Neuronal stem cell (in vitro differentiated cells): Measurements from ENCODE around the gene NT5DC2.

Experiments used
- DNase-seq: peaks from one replicate; pipeline ENCODE4 v3.0.0-alpha.2; 2013; ENCODE audit warnings: low spot score
- H2AFZ ChIP-seq: one replicate; pipeline ENCODE4 v1.6.1; 2013; ENCODE audit warnings: mild to moderate bottlenecking, low read length, inconsistent platforms
- H2AK5ac ChIP-seq: 2 replicates; pipeline ENCODE4 v1.6.1; 2013; ENCODE audit warnings: low read depth, mild to moderate bottlenecking, inconsistent platforms, low read length, moderate library complexity, mixed read lengths
- H2BK120ac ChIP-seq: 2 replicates; pipeline ENCODE4 v1.6.1; 2013; ENCODE audit warnings: low read depth, mild to moderate bottlenecking, inconsistent platforms, low read length, moderate library complexity, mixed read lengths
- H2BK12ac ChIP-seq: one replicate; pipeline ENCODE4 v1.6.1; 2013; ENCODE audit warnings: low read length, inconsistent platforms
- H2BK15ac ChIP-seq: 2 replicates; pipeline ENCODE4 v1.6.1; 2013; ENCODE audit warnings: mild to moderate bottlenecking, low read length, inconsistent platforms, mixed read lengths
- H2BK5ac ChIP-seq: one replicate; pipeline ENCODE4 v1.6.1; 2013; ENCODE audit warnings: inconsistent platforms, mild to moderate bottlenecking, low read length, moderate library complexity
- H3K14ac ChIP-seq: one replicate; pipeline ENCODE4 v1.6.1; 2013; ENCODE audit warnings: low read length, inconsistent platforms
- H3K18ac ChIP-seq: 2 replicates; pipeline ENCODE4 v1.6.1; 2013; ENCODE audit warnings: low read length, inconsistent platforms
- H3K23ac ChIP-seq: 2 replicates; pipeline ENCODE4 v1.6.1; 2013; ENCODE audit warnings: low read depth, mild to moderate bottlenecking, mixed read lengths, low read length, inconsistent platforms; ENCODE audit not compliant: poor library complexity
- H3K27ac ChIP-seq: replicated peaks from 3 replicates; pipeline ENCODE4 v1.5.1; 2013; ENCODE audit warnings: low read length, inconsistent platforms
- H3K27me3 ChIP-seq, 3 experiments: 2 replicates each; pipeline ENCODE4 v1.6.1; 2013; ENCODE audit warnings: low read length in 3 of 3, mild to moderate bottlenecking in 2 of 3, inconsistent platforms in 1 of 3, low read depth in 1 of 3, mixed read lengths in 1 of 3, moderate library complexity in 1 of 3; ENCODE audit not compliant: control insufficient read depth in 3 of 3, insufficient read depth in 3 of 3
- H3K36me3 ChIP-seq, 2 donors: replicated peaks in 1 of 2; 2 replicates each; pipeline ENCODE4 v1.6.1; 2013; ENCODE audit warnings: low read length in 2 of 2; ENCODE audit not compliant: control insufficient read depth in 2 of 2, insufficient read depth in 2 of 2
- H3K4ac ChIP-seq: 2 replicates; pipeline ENCODE4 v1.6.1; 2013; ENCODE audit warnings: inconsistent platforms, mild to moderate bottlenecking, low read length, moderate library complexity
- H3K4me1 ChIP-seq, 2 donors: 1 replicate in 1 of 2; 2 replicates in 1 of 2; pipeline ENCODE4 v1.6.1; 2013; ENCODE audit warnings: low read length in 2 of 2, low read depth in 1 of 2; ENCODE audit not compliant: control insufficient read depth in 2 of 2, insufficient read depth in 1 of 2
- H3K4me2 ChIP-seq: one replicate; pipeline ENCODE4 v1.6.1; 2013; ENCODE audit warnings: mild to moderate bottlenecking, low read length, inconsistent platforms; ENCODE audit not compliant: insufficient read depth, poor library complexity, severe bottlenecking
- H3K4me3 ChIP-seq, 2 donors: 2 replicates each; pipeline ENCODE4 v1.5.1; 2013; ENCODE audit warnings: low read length in 2 of 2, mild to moderate bottlenecking in 2 of 2, inconsistent platforms in 1 of 2, moderate library complexity in 1 of 2
- H3K79me1 ChIP-seq: one replicate; pipeline ENCODE4 v1.6.1; 2013; ENCODE audit warnings: low read depth, mild to moderate bottlenecking, inconsistent platforms, low read length, moderate library complexity
- H3K9ac ChIP-seq: one replicate; pipeline ENCODE4 v1.6.1; 2013; ENCODE audit warnings: mild to moderate bottlenecking, low read depth, low read length, inconsistent platforms; ENCODE audit not compliant: poor library complexity
- H3K9me3 ChIP-seq, 2 donors: replicated peaks in 1 of 2; 2 replicates each; pipeline versions ENCODE3 to v1.6.1; 2013; ENCODE audit warnings: low read length in 2 of 2, mild to moderate bottlenecking in 2 of 2, inconsistent platforms in 1 of 2, low read depth in 1 of 2, mixed read lengths in 1 of 2, moderate library complexity in 1 of 2; ENCODE audit not compliant: control insufficient read depth in 2 of 2, insufficient read depth in 1 of 2
- H4K8ac ChIP-seq: one replicate; pipeline ENCODE4 v1.6.1; 2013; ENCODE audit warnings: low read depth, mild to moderate bottlenecking, inconsistent platforms, low read length, moderate library complexity
- H4K91ac ChIP-seq: one replicate; pipeline ENCODE4 v1.6.1; 2013; ENCODE audit warnings: low read length, low read depth, mild to moderate bottlenecking, inconsistent platforms; ENCODE audit not compliant: poor library complexity
- WGBS, 2 donors: extraction: QIAGEN DNeasy Blood & Tissue Kit; methylation state at CpG; one replicate each; pipeline ENCODE4 v1.1.7; 2013; ENCODE audit warnings: missing lambda C conversion rate in 2 of 2, mixed read lengths in 1 of 2; ENCODE audit not compliant: insufficient read length in 2 of 2, insufficient replicate concordance in 1 of 2; ENCODE audit errors: extremely low coverage in 2 of 2; 5-methylcytosine and 5-hydroxymethylcytosine counted together

Gene NT5DC2

GRCh38 chr3:52493232-52494017 is 40.2 kb downstream of the NT5DC2 start:
- Histone ChIP-seq H3K9me3 (no peaks in the 10 kb centered on the region), H3K4me3 (no peak overlapping the region), H3K14ac (peak overlapping the region; percentile 50), H3K27ac (peak overlapping the region; percentile 22), H3K23ac (peak overlapping the region; percentile 81), H2BK15ac (no peak overlapping the region), H3K27me3 (no peaks in the 10 kb centered on the region), H3K4me2 (no peak overlapping the region), H2BK5ac (peak overlapping the region; percentile 13), H3K18ac (peak overlapping the region; percentile 42), H3K4ac (no peak overlapping the region), H2BK12ac (no peak overlapping the region), H3K79me1 (no peaks in the 10 kb centered on the region), H4K91ac (no peak overlapping the region), H3K4me1 (peaks cover 0 to 7% of the 10 kb centered on the region in 2 donors), H4K8ac (peak overlapping the region; percentile 31), H2AFZ (no peak overlapping the region), H2AK5ac (no peak overlapping the region), H3K36me3 (peaks cover 40 to 52% of the 10 kb centered on the region in 2 donors), H2BK120ac (no peak overlapping the region), H3K9ac (no peak overlapping the region)
- no CpG with 5 or more reads among the region's 7 CpGs for WGBS, 2 donors
- DNase-seq: no peak

- DNase-seq: no peak
- Histone ChIP-seq H3K9ac (no peak overlapping the region), H3K27ac (no peak overlapping the region), H2BK12ac (no peak overlapping the region), H4K8ac (no peak overlapping the region), H3K4ac (no peak overlapping the region), H3K27me3 (no peaks in the 10 kb centered on the region), H2AFZ (no peak overlapping the region), H3K36me3 (peaks cover 54 to 65% of the 10 kb centered on the region in 2 donors), H3K23ac (peak overlapping the region; percentile 20), H2AK5ac (no peak overlapping the region), H2BK15ac (no peak overlapping the region), H3K79me1 (no peaks in the 10 kb centered on the region), H3K9me3 (no peaks in the 10 kb centered on the region), H2BK120ac (no peak overlapping the region), H3K14ac (no peak overlapping the region), H3K4me3 (no peak overlapping the region), H4K91ac (no peak overlapping the region), H2BK5ac (peak overlapping the region; percentile 78), H3K4me1 (peaks cover 0 to 7% of the 10 kb centered on the region in 2 donors), H3K4me2 (no peak overlapping the region), H3K18ac (no peak overlapping the region)
- WGBS, 2 donors: no CpG with 5 or more reads among the region's 21 CpGs
These were observed 41.6 kb downstream of the NT5DC2 start for GRCh38 chr3:52492059-52492458.

GRCh38 chr3:52490939-52491526 is 42.6 kb downstream of the NT5DC2 start:
- Histone ChIP-seq H2AK5ac (no peak overlapping the region), H3K4ac (no peak overlapping the region), H2BK15ac (no peak overlapping the region), H3K4me1 (peaks cover 0 to 7% of the 10 kb centered on the region in 2 donors), H3K4me3 (peak overlapping the region in 1 of 2 donors; percentile 33), H3K9ac (no peak overlapping the region), H3K18ac (no peak overlapping the region), H3K9me3 (no peaks in the 10 kb centered on the region), H3K23ac (no peak overlapping the region), H2BK120ac (no peak overlapping the region), H3K79me1 (no peaks in the 10 kb centered on the region), H2BK5ac (no peak overlapping the region), H4K8ac (no peak overlapping the region), H3K36me3 (peaks cover 59 to 76% of the 10 kb centered on the region in 2 donors), H2BK12ac (no peak overlapping the region), H3K4me2 (no peak overlapping the region), H2AFZ (no peak overlapping the region), H3K27ac (no peak overlapping the region), H3K14ac (no peak overlapping the region), H3K27me3 (no peaks in the 10 kb centered on the region), H4K91ac (no peak overlapping the region)
- no peak for DNase-seq
- WGBS, 2 donors: no CpG with 5 or more reads among the region's 23 CpGs
